ENCODE measurements around the gene CNTFR. TPM values are rescaled to one million over a fixed set of nuclear protein-coding genes. Genes with fewer than 3 reads are reported as not detected.

CNTFR gene
- total RNA-seq, 6 experiments from 2014 or later: 0.71 to 12.5 (median 3.4) TPM

DNA sequence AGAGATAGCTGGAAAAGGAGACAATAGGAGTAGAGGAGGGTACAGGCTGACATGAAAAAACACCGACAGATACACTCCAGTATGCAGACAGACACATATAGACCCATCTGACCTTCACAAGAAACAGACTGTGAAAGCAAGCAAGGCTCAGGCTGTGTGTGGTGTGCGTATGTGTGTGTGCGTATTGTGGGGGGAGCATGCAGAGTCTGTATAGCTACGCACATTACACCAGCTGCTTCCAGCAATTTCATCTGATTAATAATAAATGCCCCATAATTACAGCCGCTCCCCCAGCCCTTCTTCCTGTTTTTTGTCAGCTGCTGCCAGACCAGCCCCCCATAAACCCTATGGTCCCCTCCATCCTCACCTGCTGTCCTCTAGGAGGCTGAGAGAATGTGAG, 6.7 kb downstream of the CNTFR start:
- TF ChIP-seq POLR2A (IDR thresholded peaks at IDR 0.05): no peak
- TF ChIP-seq, protein P1, sequence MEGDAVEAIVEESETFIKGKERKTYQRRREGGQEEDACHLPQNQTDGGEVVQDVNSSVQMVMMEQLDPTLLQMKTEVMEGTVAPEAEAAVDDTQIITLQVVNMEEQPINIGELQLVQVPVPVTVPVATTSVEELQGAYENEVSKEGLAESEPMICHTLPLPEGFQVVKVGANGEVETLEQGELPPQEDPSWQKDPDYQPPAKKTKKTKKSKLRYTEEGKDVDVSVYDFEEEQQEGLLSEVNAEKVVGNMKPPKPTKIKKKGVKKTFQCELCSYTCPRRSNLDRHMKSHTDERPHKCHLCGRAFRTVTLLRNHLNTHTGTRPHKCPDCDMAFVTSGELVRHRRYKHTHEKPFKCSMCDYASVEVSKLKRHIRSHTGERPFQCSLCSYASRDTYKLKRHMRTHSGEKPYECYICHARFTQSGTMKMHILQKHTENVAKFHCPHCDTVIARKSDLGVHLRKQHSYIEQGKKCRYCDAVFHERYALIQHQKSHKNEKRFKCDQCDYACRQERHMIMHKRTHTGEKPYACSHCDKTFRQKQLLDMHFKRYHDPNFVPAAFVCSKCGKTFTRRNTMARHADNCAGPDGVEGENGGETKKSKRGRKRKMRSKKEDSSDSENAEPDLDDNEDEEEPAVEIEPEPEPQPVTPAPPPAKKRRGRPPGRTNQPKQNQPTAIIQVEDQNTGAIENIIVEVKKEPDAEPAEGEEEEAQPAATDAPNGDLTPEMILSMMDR (IDR thresholded peaks at IDR 0.05): no peak
- 93% methylated on average over 2 of the region's 5 CpGs for WGBS (ENCODE audit: insufficient coverage, low coverage, low lambda C conversion rate, missing lambda C conversion rate)
- Histone ChIP-seq H3K36me3 (no peaks in the 10 kb centered on the region), H3K4me1 (peaks cover 0 to 6% (median 0%) of the 10 kb centered on the region in 4 donors), H3K27ac (no peak overlapping the region), H3K9me3 (no peaks in the 10 kb centered on the region), H3K4me3 (no peak overlapping the region), H3K27me3 (no peaks in the 10 kb centered on the region)
- ATAC-seq: no peak
- intact Hi-C loops (cut with DNase I): no loop called here
- DNase-seq: no peak

DNA sequence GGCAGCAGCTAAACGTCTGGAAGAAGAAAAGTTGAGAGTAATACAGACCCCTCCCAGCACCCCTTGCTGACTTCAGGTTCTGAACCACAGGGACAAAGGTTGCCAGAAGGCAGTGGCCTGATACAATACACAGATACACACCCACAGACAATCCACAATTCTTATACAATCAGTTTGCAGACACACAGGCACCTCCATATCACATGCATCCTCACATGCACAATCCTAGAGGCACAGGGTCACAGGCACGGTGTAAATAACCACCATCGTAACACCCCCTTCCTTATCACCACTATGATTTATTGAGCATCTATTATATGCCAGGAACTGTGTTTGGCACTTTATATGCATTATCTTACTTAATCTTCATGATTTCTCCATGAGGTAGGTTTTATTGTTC, 8.2 kb downstream of the CNTFR start:
- ATAC-seq: no peak
- Histone ChIP-seq H3K36me3 (no peaks in the 10 kb centered on the region), H3K27me3 (no peaks in the 10 kb centered on the region), H3K4me3 (no peak overlapping the region), H3K27ac (no peak overlapping the region), H3K9me3 (no peaks in the 10 kb centered on the region), H3K4me1 (peaks cover 0 to 6% (median 0%) of the 10 kb centered on the region in 4 donors)
- 68% methylated on average over 2 of the region's 3 CpGs for WGBS (ENCODE audit: insufficient coverage, low coverage, low lambda C conversion rate, missing lambda C conversion rate)
- intact Hi-C loops (cut with DNase I): no loop called here
- TF ChIP-seq POLR2A (IDR thresholded peaks at IDR 0.05): no peak
- TF ChIP-seq, protein P1 (IDR thresholded peaks at IDR 0.05): no peak
- DNase-seq: peak in 1 of 3 donors; percentile 3

DNA sequence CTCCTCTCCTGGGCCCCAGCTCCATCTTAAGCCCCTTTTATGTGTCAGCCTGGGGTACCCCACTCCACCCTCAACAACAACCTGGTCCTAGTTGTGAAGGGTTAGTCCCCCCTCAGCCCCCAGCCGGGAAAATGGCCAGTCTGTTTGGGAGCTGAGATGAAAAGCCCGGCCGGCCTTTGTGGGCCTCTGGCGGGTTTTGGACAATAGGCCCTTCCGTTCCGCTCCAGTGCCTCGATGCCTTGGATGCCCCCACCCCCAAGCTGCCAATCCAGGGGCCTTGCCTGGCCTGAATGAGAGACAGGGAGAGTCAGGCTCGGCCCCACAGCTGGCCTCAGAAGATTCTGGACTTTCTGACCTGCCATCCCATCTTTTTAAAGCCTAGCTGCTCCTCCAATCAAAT, 9.2 kb downstream of the CNTFR start:
- no peak for ATAC-seq
- Histone ChIP-seq H3K27ac (no peak overlapping the region), H3K9me3 (no peaks in the 10 kb centered on the region), H3K4me1 (peaks cover 0 to 6% (median 0%) of the 10 kb centered on the region in 4 donors), H3K36me3 (no peaks in the 10 kb centered on the region), H3K27me3 (no peaks in the 10 kb centered on the region), H3K4me3 (no peak overlapping the region)
- 86% methylated on average over 7 of the region's 8 CpGs for WGBS (ENCODE audit: insufficient coverage, low coverage, low lambda C conversion rate, missing lambda C conversion rate)
- no peak for DNase-seq
- TF ChIP-seq, protein P1 (IDR thresholded peaks at IDR 0.05): no peak
- intact Hi-C loops (cut with DNase I): no loop called here

DNA sequence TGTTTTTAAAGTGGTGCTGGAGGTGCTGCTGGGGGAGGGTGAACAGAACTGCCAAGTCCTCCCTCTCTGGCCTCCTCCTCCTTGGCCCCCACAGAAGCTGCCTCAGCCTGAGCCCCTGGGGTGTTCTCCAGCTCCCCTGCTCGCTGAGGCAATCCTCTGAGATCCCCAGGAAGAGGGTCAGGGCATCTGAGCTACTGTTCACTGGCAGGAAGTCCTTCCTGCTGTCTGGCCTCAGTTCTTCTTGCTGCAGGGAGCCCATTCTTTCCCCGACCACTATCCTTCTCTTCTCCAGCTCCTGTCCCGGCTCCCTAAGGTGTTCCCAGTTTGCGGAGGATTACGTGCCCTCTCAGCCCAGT, 9.7 kb downstream of the CNTFR start:
- TF ChIP-seq POLR2A (IDR thresholded peaks at IDR 0.05): no peak
- TF ChIP-seq, protein P1 (IDR thresholded peaks at IDR 0.05): no peak
- WGBS (ENCODE audit: insufficient coverage, low coverage, low lambda C conversion rate, missing lambda C conversion rate): 100% methylated on average over 1 of the region's 5 CpGs
- DNase-seq: no peak
- ATAC-seq: no peak
- no peaks in the 10 kb centered on the region for H3K27me3 ChIP-seq
- H3K36me3 ChIP-seq: no peaks in the 10 kb centered on the region
- no peak overlapping the region for H3K4me3 ChIP-seq
- peaks cover 0 to 6% (median 0%) of the 10 kb centered on the region in 4 donors for H3K4me1 ChIP-seq
- no peak overlapping the region for H3K27ac ChIP-seq
- intact Hi-C loops (cut with DNase I): no loop called here
- no peaks in the 10 kb centered on the region for H3K9me3 ChIP-seq
